Stimulated activated CD4-positive, alpha-beta T cell treated with anti-CD3 and anti-CD28 coated beads, Interleukin-12 subunit alpha, Interleukin-12 subunit beta, amount 100 ng/mL, for 48 hours (primary cell): Measurements from ENCODE around the gene ATP11A.

Source experiments
- DNase-seq, 3 donors: peaks; one replicate each; pipeline ENCODE4 v3.0.0-alpha.2; 2020; ENCODE audit warnings: low read depth in 2 of 3, low spot score in 1 of 3

Gene ATP11A

DNA sequence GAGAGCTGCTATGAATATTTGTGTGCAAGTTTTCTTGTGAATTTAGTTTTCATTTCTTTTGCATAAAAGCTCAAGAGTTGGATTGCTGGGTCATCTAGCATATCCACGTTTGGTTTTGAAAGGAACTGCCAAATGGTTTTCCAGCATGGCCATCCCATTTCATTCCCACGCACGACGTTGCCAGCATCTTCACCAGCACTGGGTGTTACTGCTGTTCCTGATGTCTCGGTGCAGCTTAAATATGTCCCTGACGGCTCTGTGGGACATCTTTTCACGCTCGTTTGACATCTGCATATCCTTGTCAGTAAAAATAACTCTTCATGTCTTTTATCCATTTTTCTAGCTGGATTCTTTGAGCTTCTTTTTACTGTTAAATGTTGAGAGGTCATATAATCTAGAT, 123.7 kb downstream of the ATP11A start:
- DNase-seq = no peak

DNA sequence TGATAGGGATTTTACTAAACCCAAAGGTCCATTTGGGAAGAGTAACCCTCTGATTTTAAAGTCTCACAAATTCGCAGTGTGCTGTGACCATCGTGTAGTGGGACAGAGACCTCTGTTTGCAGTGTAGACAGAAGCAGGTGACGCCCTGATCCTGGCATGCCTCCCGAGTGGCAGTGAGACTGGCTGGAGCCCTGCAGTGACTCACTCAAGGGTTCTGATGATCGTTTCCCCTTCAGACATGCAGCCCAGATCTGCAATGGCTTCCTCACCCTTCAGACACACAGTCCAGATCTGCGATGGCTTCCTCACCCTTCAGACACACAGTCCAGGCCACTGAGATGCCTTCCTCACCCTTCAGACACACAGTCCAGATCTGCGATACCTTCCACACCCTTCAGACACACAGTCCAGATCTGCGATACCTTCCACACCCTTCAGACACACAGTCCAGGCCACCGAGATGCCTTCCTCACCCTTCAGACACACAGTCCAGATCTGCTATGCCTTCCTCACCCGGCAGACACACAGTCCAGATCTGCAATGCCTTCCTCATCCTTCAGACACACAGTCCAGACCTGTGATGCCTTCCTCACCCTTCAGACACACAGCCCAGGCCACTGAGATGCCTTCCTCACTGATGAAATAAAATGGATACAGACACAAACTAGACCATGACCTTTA, 125.2 kb downstream of the ATP11A start:
- no peak for DNase-seq

- DNase-seq = no peak
Observed at GRCh38 chr13:112815871-112816270, 126.0 kb downstream of the ATP11A start.

DNA sequence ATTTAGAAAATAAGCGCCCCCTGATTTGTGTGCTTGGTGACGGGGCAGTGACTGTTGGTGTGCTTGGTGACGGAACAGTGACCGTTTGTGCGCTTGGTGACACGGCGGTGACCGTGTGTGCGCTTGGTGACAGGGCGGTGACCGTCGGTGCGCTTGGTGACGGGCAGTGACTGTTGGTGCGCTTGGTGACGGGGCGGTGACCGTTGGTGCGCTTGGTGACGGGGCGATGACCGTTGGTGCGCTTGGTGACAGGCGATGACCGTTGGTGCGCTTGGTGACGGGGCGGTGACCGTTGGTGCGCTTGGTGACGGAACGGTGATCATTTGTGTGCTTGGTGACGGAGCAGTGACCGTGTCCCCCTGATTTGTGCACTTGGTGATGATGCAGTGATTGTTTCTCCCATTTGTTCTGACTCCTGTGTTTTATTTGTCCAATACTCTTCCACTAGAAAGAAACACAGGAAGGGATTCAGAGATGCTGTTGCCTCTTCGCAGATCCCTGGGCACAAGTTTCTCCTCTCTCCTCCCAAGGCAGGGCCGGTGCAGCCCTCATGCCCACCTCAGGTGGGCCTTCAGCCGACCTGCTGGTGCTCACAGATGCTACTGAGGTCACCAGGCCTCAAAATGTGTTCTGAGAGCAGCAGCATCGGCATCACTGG, 128.3 kb downstream of the ATP11A start:
- DNase-seq = no peak

DNA sequence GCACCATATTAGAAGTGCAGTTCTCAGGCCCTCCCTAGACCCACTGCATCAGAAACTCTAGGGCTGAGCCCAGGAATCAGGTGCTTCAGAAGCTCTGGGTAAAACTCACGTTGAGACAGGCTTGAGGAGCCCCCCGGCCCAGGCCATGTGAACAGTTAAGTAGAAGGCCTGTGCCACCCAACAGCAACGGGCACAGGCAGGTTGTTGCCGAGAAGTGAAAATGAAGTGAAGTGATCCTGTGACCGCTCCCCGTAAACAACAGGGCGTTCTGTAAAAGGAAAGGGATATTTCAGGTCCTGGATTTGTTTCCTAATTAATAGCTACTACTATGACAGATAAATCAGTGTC, 128.8 kb downstream of the ATP11A start:
- DNase-seq = no peak

GRCh38 chr13:112819111-112819510, 129.3 kb downstream of the ATP11A start:
- no peak for DNase-seq

DNA sequence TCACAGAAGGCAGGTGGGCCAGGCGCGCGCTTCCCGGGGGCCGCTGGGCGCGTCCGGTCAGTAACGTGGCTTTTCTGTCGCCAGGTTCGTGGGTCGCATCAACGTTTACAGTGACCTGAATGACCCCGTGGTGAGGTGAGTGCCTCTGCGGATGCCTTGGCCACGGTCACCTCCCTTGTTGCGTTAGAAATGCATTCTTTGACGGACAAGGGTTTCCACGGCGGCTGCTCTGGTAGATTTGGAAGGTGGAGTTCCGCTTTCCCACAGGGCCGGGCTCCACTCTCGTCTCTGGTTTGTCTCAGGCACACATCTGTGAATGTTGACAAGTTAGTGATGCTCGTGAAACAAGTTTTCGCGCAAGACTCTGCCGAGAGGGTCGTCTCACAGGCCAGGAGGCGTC, 130.0 kb downstream of the ATP11A start:
- DNase-seq = no peak

DNA sequence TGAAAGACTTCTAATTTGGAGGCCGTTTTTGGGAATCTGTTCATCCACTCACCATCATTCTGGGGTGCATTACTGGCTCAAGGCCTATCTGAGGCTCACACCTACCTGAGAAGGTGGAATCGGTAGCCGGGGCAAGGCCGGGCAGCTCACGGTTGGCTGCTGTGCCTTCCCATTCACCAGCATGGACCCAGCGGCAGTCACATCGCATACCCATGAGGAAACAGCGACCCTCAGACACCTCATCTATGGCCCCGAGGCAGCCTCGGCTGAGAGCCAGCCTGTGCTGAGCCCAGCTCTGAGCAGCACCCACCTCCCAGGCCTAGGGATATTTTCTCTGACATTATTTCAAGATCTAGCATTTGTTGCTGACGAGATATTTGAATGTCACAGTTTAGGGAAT, 130.5 kb downstream of the ATP11A start:
- DNase-seq = no peak

DNA sequence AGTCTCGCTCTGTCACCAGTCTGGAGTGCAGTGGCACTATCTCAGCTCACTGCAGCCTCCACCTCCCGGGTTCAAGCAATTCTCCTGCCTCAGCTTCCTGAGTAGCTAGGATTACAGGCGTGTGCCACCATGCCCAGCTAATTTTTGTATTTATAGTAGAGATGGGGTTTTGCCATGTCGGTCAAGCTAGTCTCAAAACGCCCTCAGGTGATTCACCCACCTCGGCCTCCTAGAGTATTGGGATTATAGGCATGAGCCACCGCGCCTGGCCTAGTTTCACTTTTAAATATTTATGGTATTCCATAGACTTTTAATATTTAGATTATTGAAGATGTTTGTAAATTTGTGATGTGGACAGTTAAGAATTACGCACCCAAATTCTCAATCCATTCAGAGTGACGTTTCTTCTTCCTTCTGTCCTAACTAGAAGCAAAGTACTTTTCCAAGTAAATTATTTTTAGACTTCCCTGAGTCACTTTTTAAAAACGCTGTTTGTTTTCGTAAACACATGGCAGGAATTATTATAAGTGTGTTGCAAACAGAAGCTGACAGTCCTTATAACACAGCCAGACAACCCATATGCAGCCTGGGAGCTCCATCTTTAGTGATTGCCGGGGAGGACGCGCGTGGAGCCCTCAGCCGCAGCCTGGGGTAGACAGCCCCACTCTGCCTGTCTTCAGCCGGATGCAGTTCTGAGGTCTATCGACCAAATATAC, 131.7 kb downstream of the ATP11A start:
- DNase-seq = no peak

DNA sequence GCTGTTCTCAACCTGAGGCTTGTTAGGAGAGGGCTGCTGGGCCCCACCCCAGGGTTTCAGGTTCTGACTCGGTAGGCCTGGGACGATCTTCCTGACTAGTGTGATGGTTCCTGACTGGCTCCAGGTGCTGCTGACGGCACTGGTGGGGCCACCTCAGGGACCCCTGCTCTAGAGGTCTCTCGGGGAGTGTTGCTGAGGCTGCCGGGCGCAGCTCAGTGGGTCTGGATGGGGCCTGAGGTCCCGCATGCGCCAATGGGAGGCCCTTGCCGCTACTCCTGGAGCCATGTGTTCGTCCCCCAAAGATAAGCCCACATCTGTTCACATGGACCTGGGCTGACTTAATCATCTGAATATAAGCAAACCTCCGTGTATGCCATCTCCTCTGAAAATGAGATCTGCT, 133.0 kb downstream of the ATP11A start:
- no peak for DNase-seq

- DNase-seq = no peak
Observed at GRCh38 chr13:112824429-112824828, 134.6 kb downstream of the ATP11A start.

DNA sequence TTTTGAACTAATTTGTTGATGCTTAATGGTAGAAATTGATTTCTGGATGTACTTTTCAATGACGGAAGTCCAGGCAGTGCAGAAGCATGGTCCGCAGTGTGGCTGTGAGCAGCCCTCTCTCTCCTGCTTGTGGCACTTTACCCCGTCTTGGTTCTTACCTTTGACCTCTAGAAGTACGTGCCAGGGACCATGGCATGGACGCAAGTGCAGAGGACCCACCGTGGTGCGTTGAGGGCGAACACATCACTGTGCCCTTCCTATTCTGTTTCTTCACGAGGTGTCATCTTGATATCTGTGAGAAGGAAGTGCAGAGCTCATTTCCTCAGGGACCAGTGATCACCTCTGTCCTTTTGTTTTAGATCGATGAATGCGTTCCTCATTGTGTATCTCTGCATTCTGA, 135.2 kb downstream of the ATP11A start:
- no peak for DNase-seq

DNA sequence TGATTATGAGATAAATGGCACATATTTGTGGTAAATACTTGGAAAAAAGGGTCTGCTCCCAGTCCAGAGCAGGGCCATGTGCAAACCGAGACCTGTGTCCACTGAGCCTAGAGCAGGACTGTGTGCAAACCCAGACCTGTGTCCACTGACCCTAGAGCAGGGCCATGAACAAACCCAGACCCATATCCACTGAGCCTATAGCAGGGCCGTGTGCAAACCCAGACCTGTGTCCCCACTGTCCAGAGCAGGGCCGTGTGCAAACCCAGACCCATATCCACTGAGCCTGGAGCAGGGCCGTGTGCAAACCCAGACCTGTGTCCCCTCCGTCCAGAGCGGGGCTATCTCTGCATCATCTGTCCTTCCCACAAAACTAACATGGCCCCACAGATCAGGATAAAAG, 136.0 kb downstream of the ATP11A start:
- no peak for DNase-seq

DNA sequence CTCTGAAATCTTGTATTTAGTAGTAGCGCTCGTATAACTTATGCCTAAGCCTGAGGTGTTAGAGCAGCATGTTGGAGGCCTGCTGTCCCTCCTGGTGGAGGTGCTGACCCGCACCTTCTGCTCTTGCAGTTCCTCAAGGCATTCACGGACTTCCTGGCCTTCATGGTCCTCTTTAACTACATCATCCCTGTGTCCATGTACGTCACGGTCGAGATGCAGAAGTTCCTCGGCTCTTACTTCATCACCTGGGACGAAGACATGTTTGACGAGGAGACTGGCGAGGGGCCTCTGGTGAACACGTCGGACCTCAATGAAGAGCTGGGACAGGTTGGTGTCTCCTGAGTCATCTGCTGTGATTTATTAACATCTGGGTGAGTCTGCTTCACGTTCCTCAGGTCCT, 136.7 kb downstream of the ATP11A start:
- DNase-seq = no peak

- DNase-seq = no peak
Observed at GRCh38 chr13:112828082-112828699, 138.4 kb downstream of the ATP11A start.

- no peak for DNase-seq
Observed at GRCh38 chr13:112828756-112829155, 138.9 kb downstream of the ATP11A start.

DNA sequence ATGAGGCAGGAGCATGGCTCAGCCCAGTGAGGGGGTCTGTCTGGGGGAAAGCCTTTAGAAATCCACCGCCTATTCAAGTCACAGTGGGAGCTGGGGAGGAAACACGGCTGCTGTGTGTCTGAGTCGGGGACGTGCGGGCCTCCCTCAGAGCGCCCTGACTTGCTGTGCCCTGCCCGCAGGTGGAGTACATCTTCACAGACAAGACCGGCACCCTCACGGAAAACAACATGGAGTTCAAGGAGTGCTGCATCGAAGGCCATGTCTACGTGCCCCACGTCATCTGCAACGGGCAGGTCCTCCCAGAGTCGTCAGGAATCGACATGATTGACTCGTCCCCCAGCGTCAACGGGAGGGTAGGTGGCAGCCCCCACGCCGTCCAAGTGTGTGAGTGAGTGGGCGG, 141.4 kb downstream of the ATP11A start:
- DNase-seq = no peak

DNA sequence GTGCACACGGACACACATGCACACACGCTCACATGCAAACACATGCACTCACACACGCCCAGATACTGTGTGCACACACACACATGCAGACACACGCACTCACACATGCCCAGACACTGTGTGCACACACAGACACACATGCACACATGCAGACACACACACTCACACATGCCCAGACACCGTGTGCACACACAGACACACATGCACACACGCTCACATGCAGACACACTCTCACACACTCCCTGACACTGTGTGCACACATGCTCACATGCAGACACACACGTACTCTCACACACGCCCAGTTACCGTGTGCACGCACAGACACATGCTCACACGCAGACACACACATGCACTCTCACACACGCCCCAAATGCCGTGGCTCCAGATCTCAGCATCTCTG, 142.0 kb downstream of the ATP11A start:
- DNase-seq = no peak

GRCh38 chr13:112832811-112833210, 143.0 kb downstream of the ATP11A start:
- no peak for DNase-seq

DNA sequence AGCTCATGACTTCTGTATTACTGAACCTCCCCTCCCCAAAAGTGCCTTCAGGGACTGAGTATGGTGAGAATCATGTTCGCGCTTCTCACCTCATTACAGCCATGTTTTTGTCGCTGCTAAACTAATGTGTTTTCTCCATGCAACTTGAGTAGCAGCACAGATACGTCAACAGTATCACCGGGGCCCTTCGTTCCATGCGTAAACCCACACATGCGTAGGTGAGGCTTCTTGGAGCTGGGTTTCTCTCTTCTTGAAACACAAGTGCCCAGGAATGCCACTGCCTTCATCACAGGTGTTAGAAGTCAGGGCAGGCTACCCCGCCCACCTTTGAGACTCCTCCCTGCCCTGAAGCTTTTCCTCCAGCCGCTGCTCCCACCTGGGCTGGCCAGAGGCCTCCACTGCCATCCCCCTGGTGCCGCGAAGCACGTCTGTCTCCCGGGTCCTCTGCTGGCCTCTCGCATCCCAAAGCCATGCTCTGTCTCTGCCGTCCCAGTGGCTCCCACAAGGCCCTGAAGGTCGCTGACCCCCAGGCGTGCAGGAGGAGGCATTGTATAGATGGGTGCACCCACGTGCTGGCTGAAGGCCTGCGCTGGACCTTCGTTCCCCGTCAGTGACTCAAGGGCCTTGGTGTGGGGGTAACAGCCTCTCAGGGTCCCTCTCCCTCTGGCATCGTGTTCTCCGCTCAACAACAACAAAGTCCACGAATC, 143.9 kb downstream of the ATP11A start:
- DNase-seq = no peak

- DNase-seq = no peak
Observed at GRCh38 chr13:112835344-112835743, 145.5 kb downstream of the ATP11A start.

GRCh38 chr13:112835796-112836195, 146.0 kb downstream of the ATP11A start:
- no peak for DNase-seq
